Kidney glomerular epithelial cell (primary cell): Measurements from ENCODE around the gene SLC38A9.
"Not testable (repeated sequence)": the region's sequence is repeated elsewhere in the genome, so short reads cannot be mapped to it uniquely, and the experiment has no call there.

Source experiments
- DNase-seq: peaks from one replicate; lab custom pipeline; 2025; lab: John Stamatoyannopoulos, UW

The SLC38A9 gene

DNA sequence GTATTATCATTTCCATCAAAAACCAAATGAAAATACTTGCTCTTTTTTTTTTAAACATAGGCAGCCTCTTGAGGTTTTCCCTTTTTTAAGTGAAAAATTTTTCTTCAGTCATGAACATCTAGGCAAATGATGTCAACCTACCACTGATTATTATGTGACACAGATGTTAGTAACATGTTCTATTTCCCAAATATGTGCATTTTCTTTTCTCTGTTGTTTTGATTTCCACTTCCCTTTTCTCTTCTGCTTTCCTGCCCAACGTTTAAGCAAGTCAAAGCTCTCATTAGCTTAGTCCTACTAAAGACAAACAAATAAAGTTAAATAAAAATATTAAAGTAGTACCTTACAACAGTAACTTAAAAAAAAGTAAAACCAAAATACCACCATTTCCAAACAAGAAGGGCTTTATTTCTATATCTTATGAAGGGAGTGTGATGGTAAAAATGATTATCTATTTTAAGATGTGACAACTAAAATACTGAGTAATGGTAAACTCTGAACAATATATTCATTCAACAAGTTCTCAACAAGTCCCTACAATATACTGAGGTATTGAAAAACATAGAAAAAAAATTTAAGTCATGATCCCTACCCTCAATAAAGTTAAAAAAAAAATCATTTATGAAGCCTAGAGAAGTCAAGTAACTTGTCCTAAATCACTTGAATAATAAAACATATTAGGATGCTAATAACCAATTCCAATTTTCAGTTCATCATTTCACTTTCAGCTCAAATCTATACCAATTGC lies 9.4 kb downstream of the SLC38A9 start:
- no peak for DNase-seq

DNA sequence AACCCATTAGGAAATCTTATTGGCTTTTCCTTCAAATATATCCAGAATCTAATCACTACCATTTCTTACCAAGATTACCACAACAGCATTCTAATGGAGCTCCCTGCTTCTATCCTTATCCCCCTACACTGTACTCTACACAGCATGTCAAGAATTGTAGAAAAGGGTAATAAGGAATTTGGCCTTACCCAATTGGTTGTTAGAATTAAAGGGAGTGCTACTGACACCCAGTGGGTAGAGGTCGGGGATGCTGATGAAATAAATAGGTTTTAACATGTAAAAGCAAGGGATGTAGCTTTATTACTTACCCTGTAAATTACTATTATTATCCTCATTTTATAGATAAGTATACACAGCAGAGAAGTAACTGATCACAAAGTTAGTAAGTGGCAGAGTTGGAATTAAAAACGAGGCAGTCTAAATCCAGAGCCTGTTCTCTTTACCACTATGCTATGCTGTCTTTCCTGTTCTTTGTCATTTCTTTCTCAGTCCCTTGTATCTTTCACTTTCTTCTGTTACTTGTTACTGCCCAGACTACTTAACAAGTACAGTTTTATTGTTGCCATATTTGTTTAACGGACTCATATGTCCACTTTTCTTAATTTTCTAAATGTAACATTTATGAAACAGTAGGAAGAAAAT lies 10.5 kb downstream of the SLC38A9 start:
- DNase-seq = no peak

DNA sequence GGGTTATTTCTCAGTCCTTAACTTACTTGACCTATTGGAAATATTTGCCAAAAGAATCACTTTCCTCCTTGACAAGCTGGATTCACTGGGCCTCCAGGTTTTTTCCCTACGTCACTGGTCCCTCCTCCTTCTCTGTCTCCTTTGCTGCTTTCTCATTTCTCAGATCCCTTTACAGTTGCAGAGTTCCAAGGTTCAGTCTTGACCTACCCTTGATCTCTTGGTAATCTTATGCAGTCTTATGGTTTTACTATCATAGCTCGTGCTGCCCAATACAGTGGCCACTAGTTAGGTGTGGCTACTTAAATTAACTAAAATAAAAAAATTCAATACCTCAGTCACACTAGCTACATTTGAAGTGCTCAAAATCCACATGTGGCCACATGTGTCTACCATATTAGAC lies 11.4 kb downstream of the SLC38A9 start:
- no peak for DNase-seq

DNA sequence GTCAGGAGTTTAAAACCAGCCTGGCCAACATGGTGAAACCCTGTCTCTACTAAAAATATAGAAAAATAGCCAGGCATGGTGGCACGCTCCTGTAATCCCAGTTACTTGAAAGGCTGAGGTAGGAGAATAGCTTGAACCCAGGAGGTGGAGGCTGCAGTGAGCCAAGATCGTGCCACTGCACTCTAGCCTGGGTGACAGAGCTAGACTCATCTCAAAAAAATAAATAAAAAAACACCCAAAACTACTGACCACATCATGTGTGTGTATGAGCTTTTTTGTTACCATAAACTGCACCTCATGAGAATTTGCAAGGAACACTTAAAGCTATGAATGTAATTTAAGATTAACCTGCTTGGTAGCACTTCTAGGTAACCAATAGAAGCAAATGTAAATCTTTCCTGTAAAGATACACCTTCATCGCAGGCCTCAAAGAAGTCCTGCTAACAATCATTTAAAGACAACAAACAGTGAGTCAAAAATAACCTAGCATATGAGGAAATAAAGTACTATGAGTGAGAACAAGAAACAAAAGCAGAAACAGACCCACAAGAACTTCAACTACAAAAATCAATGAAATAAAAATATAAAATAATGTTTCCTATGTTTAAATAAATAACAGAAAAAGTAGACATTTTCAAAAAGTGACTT lies 13.0 kb downstream of the SLC38A9 start:
- DNase-seq = no peak

DNA sequence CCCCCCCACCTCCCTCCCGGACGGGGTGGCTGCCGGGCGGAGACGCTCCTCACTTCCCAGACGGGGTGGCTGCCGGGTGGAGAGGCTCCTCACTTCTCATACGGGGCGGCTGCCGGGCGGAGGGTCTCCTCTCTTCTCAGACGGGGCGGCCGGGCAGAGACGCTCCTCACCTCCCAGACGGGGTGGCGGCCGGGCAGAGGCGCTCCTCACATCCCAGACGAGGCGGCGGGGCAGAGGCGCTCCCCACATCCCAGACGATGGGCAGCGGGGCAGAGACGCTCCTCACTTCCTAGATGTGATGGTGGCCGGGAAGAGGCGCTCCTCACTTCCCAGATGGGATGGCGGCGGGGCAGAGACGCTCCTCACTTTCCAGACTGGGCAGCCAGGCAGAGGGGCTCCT lies 15.4 kb downstream of the SLC38A9 start:
- not testable (repeated sequence) for DNase-seq

DNA sequence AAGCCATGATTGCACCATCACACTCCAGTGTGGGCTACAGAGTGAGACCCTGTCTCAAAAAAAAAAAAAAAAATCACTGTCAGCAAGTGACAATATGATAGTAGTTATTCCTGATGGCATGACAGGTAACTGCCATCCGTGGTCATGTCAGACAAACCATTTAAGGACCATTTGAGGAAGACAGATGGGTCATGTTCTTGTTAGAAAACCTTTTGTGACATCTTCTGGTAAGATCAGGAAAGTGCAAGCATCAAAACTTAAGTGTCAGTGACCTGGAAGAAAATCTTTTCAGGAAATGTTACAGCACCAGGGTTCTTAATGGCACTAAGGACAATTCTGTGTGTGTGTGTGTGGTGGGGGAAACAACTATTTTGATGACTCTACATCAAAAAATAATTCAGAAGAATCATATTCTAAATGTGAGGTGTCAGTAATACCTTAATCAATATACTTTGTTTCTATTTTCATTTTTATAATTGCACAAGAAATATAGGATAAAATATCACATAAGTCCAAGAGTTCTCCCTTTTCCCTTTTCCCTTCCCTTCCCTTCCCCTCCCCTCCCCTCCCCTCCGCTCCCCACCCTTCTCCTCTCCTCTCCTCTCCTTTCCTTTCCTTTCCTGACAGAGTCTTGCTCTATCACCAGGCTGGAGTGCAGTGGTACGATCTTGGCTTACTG lies 17.8 kb downstream of the SLC38A9 start:
- no peak for DNase-seq

GRCh38 chr5:55692509-55692908 lies 19.6 kb downstream of the SLC38A9 start:
- no peak for DNase-seq

- DNase-seq = no peak
Measured at GRCh38 chr5:55692106-55692417, 20.1 kb downstream of the SLC38A9 start.

DNA sequence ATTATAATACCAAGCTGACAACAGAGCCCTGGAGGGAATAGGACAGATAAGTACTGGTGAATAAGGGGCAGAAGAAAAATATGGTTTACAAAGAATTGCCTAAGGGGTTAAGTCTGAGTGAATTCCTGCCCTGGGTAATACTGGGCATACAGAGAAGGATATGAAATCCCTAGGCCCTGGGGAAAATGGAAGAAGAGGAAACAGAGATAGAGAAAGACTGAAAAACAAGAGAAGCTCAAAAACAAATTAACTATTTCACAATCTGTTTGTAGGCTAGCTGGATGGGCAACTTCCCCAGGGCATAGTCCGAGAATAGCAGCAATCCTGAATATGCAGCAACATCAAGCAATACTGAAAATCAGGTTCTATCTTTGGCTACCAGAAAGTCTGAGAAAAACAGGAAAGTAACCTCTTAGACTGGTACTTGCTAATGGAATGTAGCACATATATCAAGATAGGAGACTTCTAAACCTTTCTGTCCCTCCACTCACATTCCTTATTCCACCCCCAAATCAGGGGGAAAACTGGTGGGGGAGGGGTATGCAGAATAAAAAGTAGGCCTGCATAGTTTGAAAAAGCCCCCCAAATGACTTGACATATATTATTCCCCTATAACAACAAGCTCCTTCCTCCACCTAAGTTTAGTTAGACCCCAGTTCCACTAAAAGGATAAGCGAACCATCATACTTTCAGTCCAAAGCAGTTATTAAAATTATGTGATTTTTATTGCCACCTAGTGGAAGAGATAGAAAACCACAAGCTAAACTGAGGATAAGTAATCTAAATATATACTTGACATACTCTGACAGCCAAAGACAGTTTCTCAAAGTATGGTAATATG lies 20.6 kb downstream of the SLC38A9 start:
- DNase-seq = peak; percentile 45

DNA sequence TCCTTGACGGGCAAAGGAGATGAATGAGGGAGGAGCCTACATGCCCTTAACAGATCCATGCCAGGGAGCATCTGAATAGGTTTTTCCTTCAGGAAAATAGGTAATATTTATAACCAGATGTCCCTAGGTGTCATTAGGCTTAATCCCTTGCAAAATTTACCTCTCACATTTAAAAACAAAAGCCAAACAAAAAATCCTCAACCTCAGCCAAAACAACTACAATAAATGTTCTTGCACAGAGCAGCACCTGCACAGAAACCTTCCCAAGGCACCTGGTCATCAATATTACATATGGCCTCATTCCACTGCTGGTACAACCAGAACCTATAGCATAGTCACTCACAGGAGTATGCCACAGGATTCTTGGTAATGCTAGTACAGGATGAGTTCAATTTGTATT lies 30.1 kb downstream of the SLC38A9 start:
- no peak for DNase-seq

GRCh38 chr5:55681301-55681700 lies 30.8 kb downstream of the SLC38A9 start:
- DNase-seq = no peak

- DNase-seq = no peak
Measured at GRCh38 chr5:55680353-55680752, 31.8 kb downstream of the SLC38A9 start.

GRCh38 chr5:55679556-55679955 lies 32.6 kb downstream of the SLC38A9 start:
- no peak for DNase-seq

GRCh38 chr5:55675119-55675518 lies 37.0 kb downstream of the SLC38A9 start:
- DNase-seq = no peak

DNA sequence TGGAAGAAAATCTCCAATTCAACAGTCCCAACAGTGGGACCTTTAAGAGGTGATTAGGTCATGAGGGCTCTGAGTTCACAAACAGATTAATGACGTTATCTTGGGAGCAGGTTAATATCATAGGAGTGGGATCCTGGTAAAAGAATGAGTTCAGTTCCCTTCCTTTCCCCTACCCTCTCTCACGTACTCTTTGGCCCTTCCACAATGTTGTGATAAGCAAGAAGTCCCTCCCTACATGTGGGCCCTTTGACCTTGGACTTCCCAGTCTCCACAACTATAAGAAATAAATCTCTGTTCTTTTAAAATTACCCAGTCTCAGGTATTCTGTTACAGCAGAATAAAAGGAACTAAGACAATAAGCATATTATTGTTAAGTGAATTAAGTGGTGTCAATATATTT lies 37.8 kb downstream of the SLC38A9 start:
- DNase-seq = no peak

DNA sequence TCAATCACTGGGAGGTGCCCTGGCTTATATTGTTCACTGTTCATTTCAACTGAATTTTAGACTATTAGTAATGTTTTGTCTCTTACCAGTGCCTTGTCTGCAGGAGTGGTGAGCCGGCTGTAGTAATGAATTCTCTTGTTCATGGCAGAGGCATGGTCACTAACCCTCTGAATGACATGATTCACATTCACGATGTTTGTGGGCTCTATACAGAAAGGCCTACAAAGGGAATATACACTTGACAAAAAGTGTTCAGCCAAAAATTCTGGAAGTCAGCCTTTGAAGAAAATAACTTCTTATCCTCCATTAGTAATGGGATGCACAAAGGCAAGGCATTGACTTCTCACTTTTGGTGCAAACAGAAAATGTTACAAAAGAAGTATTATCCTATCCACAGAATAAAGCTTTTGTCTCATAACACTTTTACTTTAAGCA lies 39.6 kb downstream of the SLC38A9 start:
- no peak for DNase-seq

DNA sequence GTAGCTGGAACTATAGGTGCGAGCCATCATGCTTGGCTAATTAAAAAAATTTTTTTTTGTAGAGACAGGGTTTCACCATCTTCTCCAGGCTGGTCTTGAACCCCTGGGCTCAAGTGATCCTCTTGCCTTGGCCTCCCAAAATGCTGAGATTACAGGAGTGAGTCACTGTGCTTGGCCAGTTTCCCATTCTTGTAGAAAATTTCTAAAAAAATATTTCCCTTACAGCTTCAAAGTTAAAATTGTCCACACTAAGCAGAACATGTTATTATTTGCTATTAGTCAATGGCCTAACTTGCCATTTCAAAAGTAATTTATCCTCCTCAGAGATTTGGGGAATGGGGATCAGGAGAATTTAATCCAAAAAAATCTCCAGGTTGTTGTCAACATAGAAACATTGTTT lies 40.1 kb downstream of the SLC38A9 start:
- no peak for DNase-seq

GRCh38 chr5:55668356-55668755 lies 43.8 kb downstream of the SLC38A9 start:
- DNase-seq = peak; percentile 82

DNA sequence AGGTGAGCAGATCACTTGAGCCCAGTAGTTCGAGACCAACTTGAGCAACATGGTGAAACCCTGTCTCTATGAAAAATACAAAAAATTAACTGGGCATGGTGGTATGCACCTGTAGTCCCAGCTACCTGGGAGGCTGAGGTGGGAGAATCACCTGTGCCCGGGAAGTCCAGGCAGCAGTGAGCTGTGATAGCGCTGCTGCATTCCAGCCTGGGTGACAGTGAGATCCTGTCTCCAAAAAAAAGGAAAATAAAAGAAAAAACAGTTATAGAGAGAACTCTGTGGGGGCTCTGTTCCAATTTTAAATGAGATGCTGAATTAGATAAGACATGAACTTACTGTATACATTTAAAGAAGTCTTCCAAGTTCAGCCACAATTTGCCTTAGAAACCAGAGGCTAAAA lies 44.2 kb downstream of the SLC38A9 start:
- DNase-seq = no peak

GRCh38 chr5:55665065-55665464 lies 47.1 kb downstream of the SLC38A9 start:
- DNase-seq = no peak

GRCh38 chr5:55657443-55657842 lies 54.7 kb downstream of the SLC38A9 start:
- DNase-seq = no peak

DNA sequence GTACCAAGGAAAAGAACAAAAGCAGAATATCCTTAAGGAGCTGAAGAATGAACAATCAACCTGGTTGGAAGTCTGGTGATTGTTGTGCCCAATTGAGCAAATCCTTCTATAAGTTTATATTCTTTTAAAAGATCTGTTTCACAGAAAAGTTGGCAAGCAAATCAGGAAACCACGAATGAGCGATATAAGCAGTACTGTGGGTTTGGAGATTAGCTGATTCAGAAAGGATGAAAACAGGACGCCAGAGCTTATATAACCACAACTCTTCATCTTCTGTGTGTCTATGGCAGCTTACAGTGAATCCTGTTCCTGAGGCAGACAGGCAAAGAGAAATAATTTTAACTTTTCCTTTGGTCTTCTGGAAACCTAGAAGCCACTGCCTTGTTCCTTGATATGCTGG lies 61.7 kb downstream of the SLC38A9 start:
- DNase-seq = no peak
